ENCODE data around the gene HCST. TPM values are rescaled to one million over a fixed set of nuclear protein-coding genes. Genes with fewer than 3 reads are reported as not detected.
A peak's percentile ranks its signal among the peaks of the same experiment; 100 is the strongest.

HCST gene
- total and polyA plus RNA-seq, 2 of the 13 experiments (the other 11 are each of a cell fraction or from before 2014, with no cell fraction given) = 0.24 to 1.2 TPM

GRCh38 chr19:35889370-35890112, 12.8 kb upstream of the HCST start (continued):
- TF ChIP-seq NR2F1 (CRISPR knock-in tag; IDR thresholded peaks at IDR 0.05) = peak in 1 of 2 experiments; percentile 53; a peak in 2 of 4 replicates

- Histone ChIP-seq H3K4me3 (replicated peaks in 1 of 3; ENCODE audit: insufficient read depth in 1 of 3, low read depth in 2 of 3, low read length in 3 of 3) (no peak overlapping the region), H3K79me2 (ENCODE audit: insufficient read depth, low read length) (no peaks in the 10 kb centered on the region), H3K9me3 (ENCODE audit: low read length) (no peaks in the 10 kb centered on the region), H3K4me1 (ENCODE audit: insufficient read depth, low read length) (no peaks in the 10 kb centered on the region), H3K36me3 (replicated peaks in 1 of 2; ENCODE audit: control insufficient read depth in 1 of 2, insufficient read depth in 2 of 2, low read length in 2 of 2) (peaks cover 5 to 18% of the 10 kb centered on the region in 2 experiments; a peak in 3 of 5 replicates), H2AFZ (ENCODE audit: low read length) (no peak overlapping the region), H4K20me1 (ENCODE audit: insufficient read depth, low read length) (no peaks in the 10 kb centered on the region), H3K27me3 (ENCODE audit: control insufficient read depth in 1 of 2, insufficient read depth in 2 of 2, low read length in 2 of 2) (no peaks in the 10 kb centered on the region), H3K9ac (ENCODE audit: insufficient read depth, low read depth, low read length) (no peak overlapping the region), H3K27ac (ENCODE audit: extremely low read length, insufficient read depth, low read length) (no peak overlapping the region), H3K4me2 (ENCODE audit: low read depth, low read length) (no peak overlapping the region)
- no TSS peak for BruUV-seq (replicated peaks)
- ChIA-PET CTCF (ENCODE audit: low intra/inter-chr PET ratio, low total read pairs) (no interaction called here), POLR2A (no interaction called here)
- in situ Hi-C loops (cut with HindIII; ENCODE audit: extremely low pct_ligation_motif_present, low pct_unique_long_range_greater_than_20kb) (no loop called here), intact Hi-C loops (cut with micrococcal nuclease; ENCODE audit: unreplicated experiment) (no loop called here)
- DNase-seq (ENCODE audit: low spot score) (no peak), ATAC-seq (no peak), FAIRE-seq (no peak)
- 95% methylated on average over 13 of the region's 13 CpGs for WGBS (ENCODE audit: low lambda C conversion rate)
- no peak for TF ChIP-seq KLF12 (CRISPR knock-in tag; IDR thresholded peaks at IDR 0.05; ENCODE audit: borderline replicate concordance)
- no peak for TF ChIP-seq BHLHE40 (IDR thresholded peaks at IDR 0.05; ENCODE audit: low read length)
- TF ChIP-seq SIX4 (CRISPR knock-in tag; IDR thresholded peaks at IDR 0.05) = no peak
- TF ChIP-seq, protein P1, sequence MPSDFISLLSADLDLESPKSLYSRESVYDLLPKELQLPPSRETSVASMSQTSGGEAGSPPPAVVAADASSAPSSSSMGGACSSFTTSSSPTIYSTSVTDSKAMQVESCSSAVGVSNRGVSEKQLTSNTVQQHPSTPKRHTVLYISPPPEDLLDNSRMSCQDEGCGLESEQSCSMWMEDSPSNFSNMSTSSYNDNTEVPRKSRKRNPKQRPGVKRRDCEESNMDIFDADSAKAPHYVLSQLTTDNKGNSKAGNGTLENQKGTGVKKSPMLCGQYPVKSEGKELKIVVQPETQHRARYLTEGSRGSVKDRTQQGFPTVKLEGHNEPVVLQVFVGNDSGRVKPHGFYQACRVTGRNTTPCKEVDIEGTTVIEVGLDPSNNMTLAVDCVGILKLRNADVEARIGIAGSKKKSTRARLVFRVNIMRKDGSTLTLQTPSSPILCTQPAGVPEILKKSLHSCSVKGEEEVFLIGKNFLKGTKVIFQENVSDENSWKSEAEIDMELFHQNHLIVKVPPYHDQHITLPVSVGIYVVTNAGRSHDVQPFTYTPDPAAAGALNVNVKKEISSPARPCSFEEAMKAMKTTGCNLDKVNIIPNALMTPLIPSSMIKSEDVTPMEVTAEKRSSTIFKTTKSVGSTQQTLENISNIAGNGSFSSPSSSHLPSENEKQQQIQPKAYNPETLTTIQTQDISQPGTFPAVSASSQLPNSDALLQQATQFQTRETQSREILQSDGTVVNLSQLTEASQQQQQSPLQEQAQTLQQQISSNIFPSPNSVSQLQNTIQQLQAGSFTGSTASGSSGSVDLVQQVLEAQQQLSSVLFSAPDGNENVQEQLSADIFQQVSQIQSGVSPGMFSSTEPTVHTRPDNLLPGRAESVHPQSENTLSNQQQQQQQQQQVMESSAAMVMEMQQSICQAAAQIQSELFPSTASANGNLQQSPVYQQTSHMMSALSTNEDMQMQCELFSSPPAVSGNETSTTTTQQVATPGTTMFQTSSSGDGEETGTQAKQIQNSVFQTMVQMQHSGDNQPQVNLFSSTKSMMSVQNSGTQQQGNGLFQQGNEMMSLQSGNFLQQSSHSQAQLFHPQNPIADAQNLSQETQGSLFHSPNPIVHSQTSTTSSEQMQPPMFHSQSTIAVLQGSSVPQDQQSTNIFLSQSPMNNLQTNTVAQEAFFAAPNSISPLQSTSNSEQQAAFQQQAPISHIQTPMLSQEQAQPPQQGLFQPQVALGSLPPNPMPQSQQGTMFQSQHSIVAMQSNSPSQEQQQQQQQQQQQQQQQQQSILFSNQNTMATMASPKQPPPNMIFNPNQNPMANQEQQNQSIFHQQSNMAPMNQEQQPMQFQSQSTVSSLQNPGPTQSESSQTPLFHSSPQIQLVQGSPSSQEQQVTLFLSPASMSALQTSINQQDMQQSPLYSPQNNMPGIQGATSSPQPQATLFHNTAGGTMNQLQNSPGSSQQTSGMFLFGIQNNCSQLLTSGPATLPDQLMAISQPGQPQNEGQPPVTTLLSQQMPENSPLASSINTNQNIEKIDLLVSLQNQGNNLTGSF (CRISPR knock-in tag; IDR thresholded peaks at IDR 0.05) = no peak
- TF ChIP-seq ZNF562 (CRISPR knock-in tag; IDR thresholded peaks at IDR 0.05; ENCODE audit: borderline replicate concordance) = no peak
- TF ChIP-seq, protein P2, sequence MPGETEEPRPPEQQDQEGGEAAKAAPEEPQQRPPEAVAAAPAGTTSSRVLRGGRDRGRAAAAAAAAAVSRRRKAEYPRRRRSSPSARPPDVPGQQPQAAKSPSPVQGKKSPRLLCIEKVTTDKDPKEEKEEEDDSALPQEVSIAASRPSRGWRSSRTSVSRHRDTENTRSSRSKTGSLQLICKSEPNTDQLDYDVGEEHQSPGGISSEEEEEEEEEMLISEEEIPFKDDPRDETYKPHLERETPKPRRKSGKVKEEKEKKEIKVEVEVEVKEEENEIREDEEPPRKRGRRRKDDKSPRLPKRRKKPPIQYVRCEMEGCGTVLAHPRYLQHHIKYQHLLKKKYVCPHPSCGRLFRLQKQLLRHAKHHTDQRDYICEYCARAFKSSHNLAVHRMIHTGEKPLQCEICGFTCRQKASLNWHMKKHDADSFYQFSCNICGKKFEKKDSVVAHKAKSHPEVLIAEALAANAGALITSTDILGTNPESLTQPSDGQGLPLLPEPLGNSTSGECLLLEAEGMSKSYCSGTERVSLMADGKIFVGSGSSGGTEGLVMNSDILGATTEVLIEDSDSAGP (CRISPR knock-in tag; IDR thresholded peaks at IDR 0.05; ENCODE audit: borderline replicate concordance) = no peak
- TF ChIP-seq, protein P3, sequence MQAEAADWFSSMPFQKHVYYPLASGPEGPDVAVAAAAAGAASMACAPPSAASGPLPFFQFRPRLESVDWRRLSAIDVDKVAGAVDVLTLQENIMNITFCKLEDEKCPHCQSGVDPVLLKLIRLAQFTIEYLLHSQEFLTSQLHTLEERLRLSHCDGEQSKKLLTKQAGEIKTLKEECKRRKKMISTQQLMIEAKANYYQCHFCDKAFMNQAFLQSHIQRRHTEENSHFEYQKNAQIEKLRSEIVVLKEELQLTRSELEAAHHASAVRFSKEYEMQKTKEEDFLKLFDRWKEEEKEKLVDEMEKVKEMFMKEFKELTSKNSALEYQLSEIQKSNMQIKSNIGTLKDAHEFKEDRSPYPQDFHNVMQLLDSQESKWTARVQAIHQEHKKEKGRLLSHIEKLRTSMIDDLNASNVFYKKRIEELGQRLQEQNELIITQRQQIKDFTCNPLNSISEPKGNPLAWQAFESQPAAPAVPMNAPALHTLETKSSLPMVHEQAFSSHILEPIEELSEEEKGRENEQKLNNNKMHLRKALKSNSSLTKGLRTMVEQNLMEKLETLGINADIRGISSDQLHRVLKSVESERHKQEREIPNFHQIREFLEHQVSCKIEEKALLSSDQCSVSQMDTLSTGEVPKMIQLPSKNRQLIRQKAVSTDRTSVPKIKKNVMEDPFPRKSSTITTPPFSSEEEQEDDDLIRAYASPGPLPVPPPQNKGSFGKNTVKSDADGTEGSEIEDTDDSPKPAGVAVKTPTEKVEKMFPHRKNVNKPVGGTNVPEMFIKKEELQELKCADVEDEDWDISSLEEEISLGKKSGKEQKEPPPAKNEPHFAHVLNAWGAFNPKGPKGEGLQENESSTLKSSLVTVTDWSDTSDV (CRISPR knock-in tag; IDR thresholded peaks at IDR 0.05) = no peak
- TF ChIP-seq TCF7 (IDR thresholded peaks at IDR 0.05; ENCODE audit: low read depth) = no peak
- TF ChIP-seq ZNF431 (CRISPR knock-in tag; IDR thresholded peaks at IDR 0.05; ENCODE audit: borderline replicate concordance, low read depth) = no peak
- TF ChIP-seq KDM2A (CRISPR knock-in tag; IDR thresholded peaks at IDR 0.05; ENCODE audit: borderline replicate concordance, low read depth) = no peak
- TF ChIP-seq FOXJ3 (CRISPR knock-in tag; IDR thresholded peaks at IDR 0.05; ENCODE audit: borderline replicate concordance) = no peak
These were observed 12.1 kb upstream of the HCST start for GRCh38 chr19:35890113-35890650.
